Measurements from ENCODE around the gene SHISA9.

SHISA9 gene

GRCh38 chr16:13021996-13022395 is 120.6 kb downstream of the SHISA9 start:
- no peak for DNase-seq (ENCODE audit: low spot score)

- DNase-seq (ENCODE audit: low spot score) = no peak
Observed at GRCh38 chr16:13029786-13030185, 128.4 kb downstream of the SHISA9 start.

GRCh38 chr16:13030769-13031168 is 129.4 kb downstream of the SHISA9 start:
- no peak for DNase-seq (ENCODE audit: low spot score)

- DNase-seq (ENCODE audit: low spot score) = no peak
Observed at GRCh38 chr16:13032911-13033310, 131.5 kb downstream of the SHISA9 start.

GRCh38 chr16:13036600-13036999 is 135.2 kb downstream of the SHISA9 start:
- DNase-seq (ENCODE audit: low spot score) = peak; percentile 16

GRCh38 chr16:13038591-13038990 is 137.2 kb downstream of the SHISA9 start:
- DNase-seq (ENCODE audit: low spot score) = no peak

GRCh38 chr16:13039526-13039925 is 138.1 kb downstream of the SHISA9 start:
- DNase-seq (ENCODE audit: low spot score) = no peak

- no peak for DNase-seq (ENCODE audit: low spot score)
Observed at GRCh38 chr16:13041180-13041579, 139.8 kb downstream of the SHISA9 start.

- DNase-seq (ENCODE audit: low spot score) = no peak
Observed at GRCh38 chr16:13041646-13042290, 140.4 kb downstream of the SHISA9 start.

- DNase-seq (ENCODE audit: low spot score) = peak; percentile 6
Observed at GRCh38 chr16:13042291-13042685, 140.9 kb downstream of the SHISA9 start.

GRCh38 chr16:13046061-13046821 is 144.8 kb downstream of the SHISA9 start:
- DNase-seq (ENCODE audit: low spot score) = no peak

- no peak for DNase-seq (ENCODE audit: low spot score)
Observed at GRCh38 chr16:13047276-13047675, 145.9 kb downstream of the SHISA9 start.

GRCh38 chr16:13049688-13050087 is 148.3 kb downstream of the SHISA9 start:
- no peak for DNase-seq (ENCODE audit: low spot score)

GRCh38 chr16:13052431-13052830 is 151.0 kb downstream of the SHISA9 start:
- no peak for DNase-seq (ENCODE audit: low spot score)

GRCh38 chr16:13055480-13055879 is 154.1 kb downstream of the SHISA9 start:
- DNase-seq (ENCODE audit: low spot score) = no peak

GRCh38 chr16:13056607-13057006 is 155.2 kb downstream of the SHISA9 start:
- no peak for DNase-seq (ENCODE audit: low spot score)

- DNase-seq (ENCODE audit: low spot score) = peak; percentile 9
Observed at GRCh38 chr16:13060932-13061331, 159.5 kb downstream of the SHISA9 start.

GRCh38 chr16:13061691-13062090 is 160.3 kb downstream of the SHISA9 start:
- DNase-seq (ENCODE audit: low spot score) = no peak

GRCh38 chr16:13062219-13062618 is 160.8 kb downstream of the SHISA9 start:
- no peak for DNase-seq (ENCODE audit: low spot score)

GRCh38 chr16:13063457-13063856 is 162.1 kb downstream of the SHISA9 start:
- DNase-seq (ENCODE audit: low spot score) = no peak

GRCh38 chr16:13064821-13065220 is 163.4 kb downstream of the SHISA9 start:
- DNase-seq (ENCODE audit: low spot score) = no peak

GRCh38 chr16:13067648-13068047 is 166.2 kb downstream of the SHISA9 start:
- no peak for DNase-seq (ENCODE audit: low spot score)

- DNase-seq (ENCODE audit: low spot score) = no peak
Observed at GRCh38 chr16:13068912-13069583, 167.7 kb downstream of the SHISA9 start.

All from Ammon's horn (tissue), 1 donor.